GM12878 (cell line): Measurements from ENCODE around the gene PPARA.

Experiments used
- CTCF ChIP-seq, 3 experiments: IDR thresholded peaks in 2 of 3; conservative IDR thresholded peaks in 1 of 3; 2 replicates each; pipeline ENCODE4 v1.5.1; 2011; ENCODE audit warnings: low read depth in 3 of 3, low read length in 3 of 3, mild to moderate bottlenecking in 3 of 3, control low read depth in 2 of 3, moderate library complexity in 2 of 3, inconsistent platforms in 1 of 3, mixed read lengths in 1 of 3; ENCODE audit not compliant: control insufficient read depth in 2 of 3, insufficient read depth in 1 of 3; ENCODE audit errors: extremely low read depth in 1 of 3
- ZBTB33 ChIP-seq: fragments of 450-650 bp; IDR thresholded peaks from 2 replicates; pipeline ENCODE4 v1.6.1; 2017; ENCODE audit warnings: mild to moderate bottlenecking
- ZBTB4 ChIP-seq: fragments of 450-650 bp; formaldehyde crosslinking; IDR thresholded peaks from 2 replicates; pipeline ENCODE4 v1.4.0; 2022; ENCODE audit warnings: mild to moderate bottlenecking, moderate library complexity

- TF ChIP-seq ZBTB4 (CRISPR knock-in tag) (no peak), CTCF (IDR thresholded peaks at IDR 0.05 in 2 of 3, conservative IDR thresholded peaks at IDR 0.05 in 1 of 3; ENCODE audit: control insufficient read depth in 2 of 3, extremely low read depth in 1 of 3, insufficient read depth in 1 of 3, low read depth in 3 of 3, low read length in 3 of 3) (no peak), ZBTB33 (no peak)
These were observed 125.3 kb downstream of the PPARA start for GRCh38 chr22:46275455-46276122.
